Inflammatory macrophage (primary cell): ENCODE results near the gene NIT1.

Source experiments
- DNase-seq, 2 donors: peaks; one replicate each; pipeline ENCODE4 v3.0.0-alpha.2; 2020 to 2022

NIT1 gene

GRCh38 chr1:161153682-161154337, 35.9 kb downstream of the NIT1 start, which contains the start of gene UFC1:
UFC1 (plus strand) TSS chr1:161153978; CDS start chr1:161153998, 20 bp downstream.
- DNase-seq, result peak; percentile 85 to 90

GRCh38 chr1:161157867-161158266, 40.0 kb downstream of the NIT1 start:
- no peak for DNase-seq

- DNase-seq, result no peak
These were observed 40.6 kb downstream of the NIT1 start for GRCh38 chr1:161158316-161159010.

- DNase-seq, result peak; percentile 86 to 92
These were observed 41.4 kb downstream of the NIT1 start, which contains the start of gene USP21 for GRCh38 chr1:161159087-161159912. USP21 (plus strand) TSS chr1:161159500; CDS start chr1:161160641, 1,141 bp downstream.

GRCh38 chr1:161159913-161160243, 42.0 kb downstream of the NIT1 start:
- no peak for DNase-seq

GRCh38 chr1:161160671-161161145, 42.8 kb downstream of the NIT1 start:
- no peak for DNase-seq

- no peak for DNase-seq
These were observed 43.7 kb downstream of the NIT1 start for GRCh38 chr1:161161652-161162051.

GRCh38 chr1:161162052-161162451, 44.1 kb downstream of the NIT1 start:
- DNase-seq, result no peak

GRCh38 chr1:161162806-161163205, 44.9 kb downstream of the NIT1 start:
- DNase-seq, result no peak

GRCh38 chr1:161163793-161164192, 45.9 kb downstream of the NIT1 start:
- no peak for DNase-seq

GRCh38 chr1:161164901-161165610, 47.2 kb downstream of the NIT1 start:
- no peak for DNase-seq

GRCh38 chr1:161165742-161166668, 48.1 kb downstream of the NIT1 start, which contains the start of gene PPOX:
PPOX (plus strand) TSS chr1:161166426; CDS start chr1:161166848, 422 bp downstream.
- DNase-seq, result peak; percentile 97

GRCh38 chr1:161166669-161167548, 49.0 kb downstream of the NIT1 start:
- DNase-seq, result no peak

- no peak for DNase-seq
These were observed 51.0 kb downstream of the NIT1 start for GRCh38 chr1:161168906-161169305.
